Measurements from ENCODE around the gene BRD3. TPM values are rescaled to one million over a fixed set of nuclear protein-coding genes. Genes with fewer than 3 reads are reported as not detected.
"Not testable (repeated sequence)": the region's sequence is repeated elsewhere in the genome, so short reads cannot be mapped to it uniquely, and the experiment has no call there.

BRD3 gene
- total RNA-seq: 16.6 and 19.9 TPM in 2 replicates

GRCh38 chr9:134067904-134068743, at the start of gene BRD3:
TSS of gene BRD3 (minus strand) at chr9:134068026. CDS start at chr9:134053477, 14,549 bp downstream.
- no peak for TF ChIP-seq CTCF (conservative IDR thresholded peaks at IDR 0.05; ENCODE audit: low read depth, low read length)
- H3K4me3 ChIP-seq (ENCODE audit: low read depth, low read length): peak within 1 kb of the TSS; percentile 95
- DNase-seq (ENCODE audit: low read depth): no peak

GRCh38 chr9:134112561-134112960, 44.7 kb upstream of the BRD3 start:
- no peak overlapping the region for H3K4me3 ChIP-seq (ENCODE audit: low read depth, low read length)
- no peak for DNase-seq (ENCODE audit: low read depth)
- no peak for TF ChIP-seq CTCF (conservative IDR thresholded peaks at IDR 0.05; ENCODE audit: low read depth, low read length)

GRCh38 chr9:134111064-134111463, 43.2 kb upstream of the BRD3 start:
- DNase-seq (ENCODE audit: low read depth): no peak
- H3K4me3 ChIP-seq (ENCODE audit: low read depth, low read length): no peak overlapping the region
- TF ChIP-seq CTCF (conservative IDR thresholded peaks at IDR 0.05; ENCODE audit: low read depth, low read length): no peak

- TF ChIP-seq CTCF (conservative IDR thresholded peaks at IDR 0.05; ENCODE audit: low read depth, low read length): no peak
- no peak overlapping the region for H3K4me3 ChIP-seq (ENCODE audit: low read depth, low read length)
- no peak for DNase-seq (ENCODE audit: low read depth)
Observed at GRCh38 chr9:134103391-134103998, 35.7 kb upstream of the BRD3 start.

- TF ChIP-seq CTCF (conservative IDR thresholded peaks at IDR 0.05; ENCODE audit: low read depth, low read length): no peak
- H3K4me3 ChIP-seq (ENCODE audit: low read depth, low read length): no peak overlapping the region
- no peak for DNase-seq (ENCODE audit: low read depth)
Observed at GRCh38 chr9:134101623-134102149, 33.9 kb upstream of the BRD3 start.

- DNase-seq (ENCODE audit: low read depth); H3K4me3 ChIP-seq (ENCODE audit: low read depth, low read length): not testable (repeated sequence)
Observed at GRCh38 chr9:134101133-134101532, 33.3 kb upstream of the BRD3 start.

- no peak overlapping the region for H3K4me3 ChIP-seq (ENCODE audit: low read depth, low read length)
Observed at GRCh38 chr9:134100040-134100439, 32.2 kb upstream of the BRD3 start.

More at GRCh38 chr9:134100040-134100439, 32.2 kb upstream of the BRD3 start:
- TF ChIP-seq CTCF (conservative IDR thresholded peaks at IDR 0.05; ENCODE audit: low read depth, low read length): no peak
- no peak for DNase-seq (ENCODE audit: low read depth)

Measured in epithelial cell of proximal tubule (primary cell).